Epithelial cell of proximal tubule (primary cell): ENCODE results near the gene C17orf100. TPM values are rescaled to one million over a fixed set of nuclear protein-coding genes. Genes with fewer than 3 reads are reported as not detected.

ENCODE experiments used
- DNase-seq: peaks from one replicate; pipeline ENCODE4 v3.0.0-alpha.2; 2011; ENCODE audit warnings: low read depth
- H3K4me3 ChIP-seq: 2 replicates; pipeline ENCODE4 v1.5.1; 2011; ENCODE audit warnings: low read depth, mild to moderate bottlenecking, low read length
- total RNA-seq: library from RNA; depleted of rRNA; stranded (reverse); fragments of >200 nt; gene quantifications from 2 replicates; pipeline ENCODE4 v1.2.3, GENCODE V29; 2015
- TF ChIP-seq, protein P1 (sequence below): conservative IDR thresholded peaks from 2 replicates; pipeline ENCODE4 v1.5.1; 2012; ENCODE audit warnings: low read depth, mild to moderate bottlenecking, low read length

The C17orf100 gene
- total RNA-seq, 1 donor from 2014 or later = 1.2 TPM

GRCh38 chr17:6670571-6670970, 19.0 kb downstream of the C17orf100 start:
- TF ChIP-seq, protein P1, sequence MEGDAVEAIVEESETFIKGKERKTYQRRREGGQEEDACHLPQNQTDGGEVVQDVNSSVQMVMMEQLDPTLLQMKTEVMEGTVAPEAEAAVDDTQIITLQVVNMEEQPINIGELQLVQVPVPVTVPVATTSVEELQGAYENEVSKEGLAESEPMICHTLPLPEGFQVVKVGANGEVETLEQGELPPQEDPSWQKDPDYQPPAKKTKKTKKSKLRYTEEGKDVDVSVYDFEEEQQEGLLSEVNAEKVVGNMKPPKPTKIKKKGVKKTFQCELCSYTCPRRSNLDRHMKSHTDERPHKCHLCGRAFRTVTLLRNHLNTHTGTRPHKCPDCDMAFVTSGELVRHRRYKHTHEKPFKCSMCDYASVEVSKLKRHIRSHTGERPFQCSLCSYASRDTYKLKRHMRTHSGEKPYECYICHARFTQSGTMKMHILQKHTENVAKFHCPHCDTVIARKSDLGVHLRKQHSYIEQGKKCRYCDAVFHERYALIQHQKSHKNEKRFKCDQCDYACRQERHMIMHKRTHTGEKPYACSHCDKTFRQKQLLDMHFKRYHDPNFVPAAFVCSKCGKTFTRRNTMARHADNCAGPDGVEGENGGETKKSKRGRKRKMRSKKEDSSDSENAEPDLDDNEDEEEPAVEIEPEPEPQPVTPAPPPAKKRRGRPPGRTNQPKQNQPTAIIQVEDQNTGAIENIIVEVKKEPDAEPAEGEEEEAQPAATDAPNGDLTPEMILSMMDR = no peak
- no peak for DNase-seq
- no peak overlapping the region for H3K4me3 ChIP-seq

- no peak for DNase-seq
- no peak overlapping the region for H3K4me3 ChIP-seq
- TF ChIP-seq, protein P1 = no peak
Measured at GRCh38 chr17:6670999-6671398, 19.4 kb downstream of the C17orf100 start.

DNA sequence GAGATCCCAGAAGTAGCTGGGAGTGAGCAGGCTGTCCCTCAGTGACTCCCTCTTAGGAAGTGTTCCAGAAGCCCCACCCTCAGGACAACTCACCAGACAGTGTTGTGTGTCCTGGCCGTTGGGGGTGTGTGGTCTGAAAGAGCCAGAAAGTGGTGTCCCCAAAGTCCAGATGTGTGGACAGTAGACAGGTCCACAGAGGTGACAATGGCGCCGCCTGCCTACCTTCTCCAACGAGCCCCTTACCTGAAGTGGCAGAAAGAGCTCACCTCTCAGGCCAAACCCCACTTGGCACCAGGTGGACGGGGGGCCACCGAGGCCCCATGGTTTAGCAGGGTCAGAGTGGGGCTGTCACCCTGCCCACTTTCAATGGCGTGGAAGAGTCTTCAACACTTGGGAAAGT, 19.9 kb downstream of the C17orf100 start:
- TF ChIP-seq, protein P1 = no peak
- no peak overlapping the region for H3K4me3 ChIP-seq
- no peak for DNase-seq

GRCh38 chr17:6674586-6674985, 23.0 kb downstream of the C17orf100 start:
- TF ChIP-seq, protein P1 = no peak
- no peak for DNase-seq
- H3K4me3 ChIP-seq = no peak overlapping the region

- H3K4me3 ChIP-seq = no peak overlapping the region
- no peak for DNase-seq
- TF ChIP-seq, protein P1 = no peak
Measured at GRCh38 chr17:6675201-6675825, 23.8 kb downstream of the C17orf100 start.

DNA sequence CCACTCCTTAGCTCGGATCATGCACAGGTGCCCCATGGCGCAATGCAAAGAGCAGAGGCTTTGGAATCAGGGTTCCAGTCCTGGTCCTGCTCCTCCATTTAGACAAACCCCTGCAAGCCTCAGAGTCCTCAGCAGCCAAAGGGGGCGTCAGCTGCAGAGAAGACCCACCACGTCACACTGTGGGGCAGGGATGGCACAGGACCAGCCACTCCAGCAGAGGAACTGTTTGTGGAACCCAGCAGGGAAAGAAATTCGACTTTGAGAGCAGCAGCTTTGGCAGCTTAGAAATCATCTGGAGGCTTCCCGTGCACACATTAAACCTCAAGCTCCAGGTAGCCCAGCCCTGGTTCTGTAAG, 25.2 kb downstream of the C17orf100 start:
- TF ChIP-seq, protein P1 = no peak
- no peak for DNase-seq
- H3K4me3 ChIP-seq = no peak overlapping the region

DNA sequence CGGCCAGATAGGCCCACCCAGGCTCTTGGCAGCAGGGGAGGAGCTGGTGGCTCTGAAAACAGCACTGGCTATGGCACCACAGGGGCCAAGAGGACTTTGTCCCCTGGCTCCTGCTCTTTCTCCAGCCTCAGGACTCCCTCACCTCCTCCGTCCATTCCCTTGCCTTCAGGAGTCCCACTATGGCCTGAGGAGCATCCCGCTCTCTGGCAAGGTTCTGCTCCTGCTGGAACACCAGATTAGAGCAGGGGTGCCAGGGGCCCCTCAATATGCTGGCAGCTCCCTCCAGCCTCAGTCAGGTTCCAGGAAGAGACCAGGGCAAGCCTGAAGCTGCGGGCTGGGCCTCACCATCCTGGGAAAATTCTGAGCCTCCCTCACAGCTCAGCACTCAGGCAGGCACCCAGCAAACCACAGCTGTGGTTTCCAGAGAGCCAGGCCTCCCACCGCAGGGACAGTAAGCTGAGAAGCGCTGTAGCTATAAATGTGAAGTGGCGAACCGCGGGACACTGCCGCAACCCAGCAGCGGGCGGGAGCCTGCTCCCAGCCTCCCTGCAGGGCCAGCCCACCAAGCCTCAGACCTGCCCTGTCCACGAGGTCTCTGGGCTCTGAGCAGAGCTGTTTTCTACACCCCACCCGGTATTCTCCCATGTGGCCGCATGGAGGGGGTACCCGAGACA, 25.7 kb downstream of the C17orf100 start:
- no peak for DNase-seq
- TF ChIP-seq, protein P1 = no peak
- H3K4me3 ChIP-seq = no peak overlapping the region
